ENCODE measurements around the gene CXADR. TPM values are rescaled to one million over a fixed set of nuclear protein-coding genes. Genes with fewer than 3 reads are reported as not detected.

The CXADR gene
- total and polyA plus RNA-seq, 9 of the 15 experiments (the other 6 are each of a cell fraction or from before 2014, with no cell fraction given): 0.01 to 0.41 (median 0.14) TPM

DNA sequence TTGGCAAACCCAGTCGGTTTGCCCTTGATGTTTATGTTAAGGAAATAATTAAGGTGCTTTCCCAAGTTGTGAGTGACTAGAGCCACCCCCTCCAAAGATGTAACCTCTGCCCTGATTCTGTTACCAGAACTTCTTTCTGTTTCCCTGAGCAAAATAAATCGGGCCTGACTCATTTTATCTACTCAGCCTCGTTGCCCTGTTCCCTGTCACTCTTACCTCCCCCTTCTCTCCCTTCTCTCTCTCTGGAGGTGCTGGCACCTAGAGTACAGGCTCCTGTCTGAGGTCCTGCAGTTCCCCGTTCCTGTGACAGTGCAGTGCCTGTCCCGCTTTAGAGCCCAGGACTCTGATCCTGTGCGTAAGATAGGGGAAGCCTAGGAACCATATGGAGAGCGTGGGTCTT is 35.4 kb downstream of the CXADR start (continued):
- TF ChIP-seq, protein P1, sequence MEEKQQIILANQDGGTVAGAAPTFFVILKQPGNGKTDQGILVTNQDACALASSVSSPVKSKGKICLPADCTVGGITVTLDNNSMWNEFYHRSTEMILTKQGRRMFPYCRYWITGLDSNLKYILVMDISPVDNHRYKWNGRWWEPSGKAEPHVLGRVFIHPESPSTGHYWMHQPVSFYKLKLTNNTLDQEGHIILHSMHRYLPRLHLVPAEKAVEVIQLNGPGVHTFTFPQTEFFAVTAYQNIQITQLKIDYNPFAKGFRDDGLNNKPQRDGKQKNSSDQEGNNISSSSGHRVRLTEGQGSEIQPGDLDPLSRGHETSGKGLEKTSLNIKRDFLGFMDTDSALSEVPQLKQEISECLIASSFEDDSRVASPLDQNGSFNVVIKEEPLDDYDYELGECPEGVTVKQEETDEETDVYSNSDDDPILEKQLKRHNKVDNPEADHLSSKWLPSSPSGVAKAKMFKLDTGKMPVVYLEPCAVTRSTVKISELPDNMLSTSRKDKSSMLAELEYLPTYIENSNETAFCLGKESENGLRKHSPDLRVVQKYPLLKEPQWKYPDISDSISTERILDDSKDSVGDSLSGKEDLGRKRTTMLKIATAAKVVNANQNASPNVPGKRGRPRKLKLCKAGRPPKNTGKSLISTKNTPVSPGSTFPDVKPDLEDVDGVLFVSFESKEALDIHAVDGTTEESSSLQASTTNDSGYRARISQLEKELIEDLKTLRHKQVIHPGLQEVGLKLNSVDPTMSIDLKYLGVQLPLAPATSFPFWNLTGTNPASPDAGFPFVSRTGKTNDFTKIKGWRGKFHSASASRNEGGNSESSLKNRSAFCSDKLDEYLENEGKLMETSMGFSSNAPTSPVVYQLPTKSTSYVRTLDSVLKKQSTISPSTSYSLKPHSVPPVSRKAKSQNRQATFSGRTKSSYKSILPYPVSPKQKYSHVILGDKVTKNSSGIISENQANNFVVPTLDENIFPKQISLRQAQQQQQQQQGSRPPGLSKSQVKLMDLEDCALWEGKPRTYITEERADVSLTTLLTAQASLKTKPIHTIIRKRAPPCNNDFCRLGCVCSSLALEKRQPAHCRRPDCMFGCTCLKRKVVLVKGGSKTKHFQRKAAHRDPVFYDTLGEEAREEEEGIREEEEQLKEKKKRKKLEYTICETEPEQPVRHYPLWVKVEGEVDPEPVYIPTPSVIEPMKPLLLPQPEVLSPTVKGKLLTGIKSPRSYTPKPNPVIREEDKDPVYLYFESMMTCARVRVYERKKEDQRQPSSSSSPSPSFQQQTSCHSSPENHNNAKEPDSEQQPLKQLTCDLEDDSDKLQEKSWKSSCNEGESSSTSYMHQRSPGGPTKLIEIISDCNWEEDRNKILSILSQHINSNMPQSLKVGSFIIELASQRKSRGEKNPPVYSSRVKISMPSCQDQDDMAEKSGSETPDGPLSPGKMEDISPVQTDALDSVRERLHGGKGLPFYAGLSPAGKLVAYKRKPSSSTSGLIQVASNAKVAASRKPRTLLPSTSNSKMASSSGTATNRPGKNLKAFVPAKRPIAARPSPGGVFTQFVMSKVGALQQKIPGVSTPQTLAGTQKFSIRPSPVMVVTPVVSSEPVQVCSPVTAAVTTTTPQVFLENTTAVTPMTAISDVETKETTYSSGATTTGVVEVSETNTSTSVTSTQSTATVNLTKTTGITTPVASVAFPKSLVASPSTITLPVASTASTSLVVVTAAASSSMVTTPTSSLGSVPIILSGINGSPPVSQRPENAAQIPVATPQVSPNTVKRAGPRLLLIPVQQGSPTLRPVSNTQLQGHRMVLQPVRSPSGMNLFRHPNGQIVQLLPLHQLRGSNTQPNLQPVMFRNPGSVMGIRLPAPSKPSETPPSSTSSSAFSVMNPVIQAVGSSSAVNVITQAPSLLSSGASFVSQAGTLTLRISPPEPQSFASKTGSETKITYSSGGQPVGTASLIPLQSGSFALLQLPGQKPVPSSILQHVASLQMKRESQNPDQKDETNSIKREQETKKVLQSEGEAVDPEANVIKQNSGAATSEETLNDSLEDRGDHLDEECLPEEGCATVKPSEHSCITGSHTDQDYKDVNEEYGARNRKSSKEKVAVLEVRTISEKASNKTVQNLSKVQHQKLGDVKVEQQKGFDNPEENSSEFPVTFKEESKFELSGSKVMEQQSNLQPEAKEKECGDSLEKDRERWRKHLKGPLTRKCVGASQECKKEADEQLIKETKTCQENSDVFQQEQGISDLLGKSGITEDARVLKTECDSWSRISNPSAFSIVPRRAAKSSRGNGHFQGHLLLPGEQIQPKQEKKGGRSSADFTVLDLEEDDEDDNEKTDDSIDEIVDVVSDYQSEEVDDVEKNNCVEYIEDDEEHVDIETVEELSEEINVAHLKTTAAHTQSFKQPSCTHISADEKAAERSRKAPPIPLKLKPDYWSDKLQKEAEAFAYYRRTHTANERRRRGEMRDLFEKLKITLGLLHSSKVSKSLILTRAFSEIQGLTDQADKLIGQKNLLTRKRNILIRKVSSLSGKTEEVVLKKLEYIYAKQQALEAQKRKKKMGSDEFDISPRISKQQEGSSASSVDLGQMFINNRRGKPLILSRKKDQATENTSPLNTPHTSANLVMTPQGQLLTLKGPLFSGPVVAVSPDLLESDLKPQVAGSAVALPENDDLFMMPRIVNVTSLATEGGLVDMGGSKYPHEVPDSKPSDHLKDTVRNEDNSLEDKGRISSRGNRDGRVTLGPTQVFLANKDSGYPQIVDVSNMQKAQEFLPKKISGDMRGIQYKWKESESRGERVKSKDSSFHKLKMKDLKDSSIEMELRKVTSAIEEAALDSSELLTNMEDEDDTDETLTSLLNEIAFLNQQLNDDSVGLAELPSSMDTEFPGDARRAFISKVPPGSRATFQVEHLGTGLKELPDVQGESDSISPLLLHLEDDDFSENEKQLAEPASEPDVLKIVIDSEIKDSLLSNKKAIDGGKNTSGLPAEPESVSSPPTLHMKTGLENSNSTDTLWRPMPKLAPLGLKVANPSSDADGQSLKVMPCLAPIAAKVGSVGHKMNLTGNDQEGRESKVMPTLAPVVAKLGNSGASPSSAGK (IDR thresholded peaks at IDR 0.05): no peak

Data from K562 (cell line).